SJCRH30 (cell line): ENCODE data around the gene WDCP. TPM values are rescaled to one million over a fixed set of nuclear protein-coding genes. Genes with fewer than 3 reads are reported as not detected.

ENCODE experiments used
- DNase-seq, 2 experiments: peaks; one replicate each; pipeline ENCODE4 v3.0.0-alpha.2; 2015 to 2020
- H3K27ac ChIP-seq: fragments of 250-450 bp; sonication (Bioruptor Pico); 2 replicates; pipeline ENCODE4 v1.5.1; 2020; ENCODE audit warnings: mild to moderate bottlenecking, moderate library complexity
- H3K27me3 ChIP-seq: fragments of 250-450 bp; sonication (Bioruptor Pico); 2 replicates; pipeline ENCODE4 v1.5.1; 2020; ENCODE audit warnings: mild to moderate bottlenecking, moderate library complexity
- H3K36me3 ChIP-seq: fragments of 250-450 bp; sonication (Bioruptor Pico); 2 replicates; pipeline ENCODE4 v1.5.1; 2020; ENCODE audit warnings: mild to moderate bottlenecking, moderate library complexity
- H3K4me1 ChIP-seq: fragments of 250-450 bp; sonication (Bioruptor Pico); 2 replicates; pipeline ENCODE4 v1.5.1; 2020; ENCODE audit warnings: mild to moderate bottlenecking, moderate library complexity
- H3K4me3 ChIP-seq: fragments of 250-450 bp; sonication (Bioruptor Pico); 2 replicates; pipeline ENCODE4 v1.5.1; 2020; ENCODE audit warnings: mild to moderate bottlenecking, moderate library complexity
- H3K9me3 ChIP-seq: fragments of 250-450 bp; sonication (Bioruptor Pico); replicated peaks from 2 replicates; pipeline ENCODE4 v1.5.1; 2020; ENCODE audit warnings: mild to moderate bottlenecking, moderate library complexity
- total RNA-seq: library from RNA; depleted of rRNA; stranded (reverse); fragments of >200 nt; shearing (Covaris generic); gene quantifications from 2 replicates; pipeline ENCODE4 v1.2.3, GENCODE V29; 2014

The WDCP gene
- total RNA-seq, 1 experiment from 2014 or later = 45.5 TPM

DNA sequence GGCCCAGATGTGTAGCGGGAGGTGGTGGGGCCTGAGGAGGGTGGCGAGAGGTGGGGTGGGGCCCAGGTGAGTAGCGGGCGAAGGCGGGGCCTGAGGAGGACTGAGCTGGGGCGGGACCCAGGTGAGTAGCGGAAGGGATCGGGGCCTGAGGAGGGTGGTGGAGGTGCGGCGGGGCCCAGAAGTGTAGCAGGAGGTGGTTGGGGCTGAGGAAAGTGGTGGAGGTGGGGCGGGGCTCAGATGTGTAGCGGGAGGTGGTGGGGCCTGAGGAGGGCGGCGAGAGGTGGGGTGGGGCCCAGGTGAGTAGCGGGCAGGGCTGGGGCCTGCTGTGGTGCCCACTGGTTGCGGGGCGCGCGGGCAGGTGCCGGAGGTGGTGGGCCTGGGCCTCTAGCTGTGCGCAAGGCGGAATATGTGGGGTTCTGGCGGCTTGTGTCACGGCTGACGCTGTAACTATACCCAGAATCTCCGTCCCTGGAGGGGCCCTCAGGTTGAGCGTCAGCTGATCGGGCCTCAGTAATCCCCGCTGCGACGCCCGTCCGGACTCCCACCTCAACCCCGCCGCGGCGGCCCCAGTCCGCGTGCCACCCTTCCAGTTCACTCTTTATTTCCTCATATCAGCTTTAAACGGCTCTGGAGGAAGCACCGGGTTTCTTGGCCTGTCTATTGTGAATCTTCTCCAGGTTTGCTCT lies 29.8 kb upstream of the WDCP start:
- H3K4me1 ChIP-seq = peaks cover 24% of the 10 kb centered on the region
- no peak overlapping the region for H3K27ac ChIP-seq
- H3K9me3 ChIP-seq = no peaks in the 10 kb centered on the region
- no peaks in the 10 kb centered on the region for H3K27me3 ChIP-seq
- H3K36me3 ChIP-seq = peaks cover 35% of the 10 kb centered on the region
- H3K4me3 ChIP-seq = no peak overlapping the region
- DNase-seq = no peak

GRCh38 chr2:24075915-24076848 lies 29.0 kb upstream of the WDCP start, which contains the start of gene SF3B6:
Gene SF3B6, minus strand, starts transcription at chr2:24076326. Its CDS starts 97 bp downstream, at chr2:24076229.
- peak within 1 kb of the TSS; percentile 56 for H3K27ac ChIP-seq
- H3K4me3 ChIP-seq = peak within 1 kb of the TSS; percentile 71
- H3K27me3 ChIP-seq = no peaks in the 10 kb centered on the region
- peaks cover 39% of the 10 kb centered on the region for H3K36me3 ChIP-seq
- H3K9me3 ChIP-seq = no peaks in the 10 kb centered on the region
- peak; percentile 99 for DNase-seq
- H3K4me1 ChIP-seq = peaks cover 16% of the 10 kb centered on the region

DNA sequence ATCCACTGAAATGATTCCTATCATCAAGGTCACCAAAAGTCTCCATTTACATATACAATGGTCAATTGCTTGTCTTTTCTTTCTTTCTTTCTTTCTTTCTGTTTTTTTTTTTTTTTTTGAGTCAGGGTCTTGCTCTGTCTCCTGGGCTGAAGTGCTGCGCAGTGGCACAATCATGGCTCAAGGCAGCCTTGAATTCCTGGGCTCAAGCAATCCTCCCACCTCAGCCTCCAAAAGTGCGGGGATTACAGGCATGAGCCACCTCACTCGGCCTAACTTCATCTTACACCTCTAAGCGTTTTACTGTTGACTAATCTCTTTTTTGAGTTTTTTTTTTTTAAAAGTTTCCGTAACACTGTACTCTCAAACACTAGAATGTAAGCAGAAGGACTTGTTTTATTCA lies 28.1 kb upstream of the WDCP start:
- Histone ChIP-seq H3K9me3 (no peaks in the 10 kb centered on the region), H3K4me1 (peaks cover 11% of the 10 kb centered on the region), H3K27ac (peak overlapping the region; percentile 56; the same call in 1 of the 2 replicates), H3K4me3 (peak overlapping the region; percentile 71), H3K36me3 (peaks cover 47% of the 10 kb centered on the region), H3K27me3 (no peaks in the 10 kb centered on the region)
- no peak for DNase-seq

- peaks cover 50% of the 10 kb centered on the region for H3K36me3 ChIP-seq
These were observed 26.6 kb upstream of the WDCP start for GRCh38 chr2:24073816-24074215.

DNA sequence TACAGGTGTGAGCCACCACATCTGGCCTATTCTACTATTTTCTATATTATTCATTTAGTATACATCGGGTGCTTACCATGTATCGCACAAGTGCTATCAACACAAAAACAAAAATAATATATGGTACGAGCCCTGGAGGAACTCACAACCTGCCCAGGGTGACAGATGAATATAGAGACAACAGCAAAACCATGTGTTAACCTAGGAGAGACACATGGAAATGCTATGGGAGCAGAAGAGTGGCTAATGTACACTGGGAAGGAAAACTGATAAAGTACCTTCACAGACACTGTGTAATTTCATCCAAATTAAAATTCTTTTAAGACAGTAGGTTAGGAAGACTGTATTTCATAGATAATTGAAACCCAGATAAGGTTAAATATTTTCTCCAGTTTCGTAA lies 25.1 kb upstream of the WDCP start:
- H3K27ac ChIP-seq = no peak overlapping the region
- DNase-seq = no peak
- no peaks in the 10 kb centered on the region for H3K27me3 ChIP-seq
- H3K4me3 ChIP-seq = no peak overlapping the region
- H3K4me1 ChIP-seq = no peaks in the 10 kb centered on the region; the same call in 1 of the 2 replicates
- H3K36me3 ChIP-seq = peaks cover 63% of the 10 kb centered on the region
- H3K9me3 ChIP-seq = no peaks in the 10 kb centered on the region

More at GRCh38 chr2:24073816-24074215, 26.6 kb upstream of the WDCP start:
- DNase-seq = no peak
- Histone ChIP-seq H3K4me1 (no peaks in the 10 kb centered on the region; the same call in 1 of the 2 replicates), H3K27me3 (no peaks in the 10 kb centered on the region), H3K4me3 (no peak overlapping the region), H3K27ac (no peak overlapping the region), H3K9me3 (no peaks in the 10 kb centered on the region)

DNA sequence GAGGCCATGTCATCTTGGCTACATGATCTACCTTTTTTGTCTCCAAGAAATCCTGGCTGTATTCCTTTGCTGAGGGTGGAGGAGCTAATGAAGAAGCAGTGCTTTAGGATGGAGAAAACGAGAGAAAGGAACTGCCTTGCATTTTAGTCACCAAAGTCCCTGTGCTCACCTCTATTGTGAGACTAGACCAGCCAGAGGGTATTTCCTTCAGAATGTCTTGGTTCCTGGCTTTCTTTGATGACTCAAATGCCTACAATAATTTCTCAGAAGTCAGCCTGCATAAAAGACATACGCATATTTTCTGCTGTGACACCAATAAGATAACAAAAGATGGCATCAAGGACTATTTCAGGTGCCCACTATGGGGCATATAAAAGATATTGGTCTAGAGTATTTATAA lies 18.1 kb upstream of the WDCP start:
- no peaks in the 10 kb centered on the region for H3K27me3 ChIP-seq
- no peak overlapping the region for H3K4me3 ChIP-seq
- no peak overlapping the region for H3K27ac ChIP-seq
- H3K4me1 ChIP-seq = no peaks in the 10 kb centered on the region
- DNase-seq = no peak
- H3K36me3 ChIP-seq = peaks cover 50% of the 10 kb centered on the region
- H3K9me3 ChIP-seq = no peaks in the 10 kb centered on the region

DNA sequence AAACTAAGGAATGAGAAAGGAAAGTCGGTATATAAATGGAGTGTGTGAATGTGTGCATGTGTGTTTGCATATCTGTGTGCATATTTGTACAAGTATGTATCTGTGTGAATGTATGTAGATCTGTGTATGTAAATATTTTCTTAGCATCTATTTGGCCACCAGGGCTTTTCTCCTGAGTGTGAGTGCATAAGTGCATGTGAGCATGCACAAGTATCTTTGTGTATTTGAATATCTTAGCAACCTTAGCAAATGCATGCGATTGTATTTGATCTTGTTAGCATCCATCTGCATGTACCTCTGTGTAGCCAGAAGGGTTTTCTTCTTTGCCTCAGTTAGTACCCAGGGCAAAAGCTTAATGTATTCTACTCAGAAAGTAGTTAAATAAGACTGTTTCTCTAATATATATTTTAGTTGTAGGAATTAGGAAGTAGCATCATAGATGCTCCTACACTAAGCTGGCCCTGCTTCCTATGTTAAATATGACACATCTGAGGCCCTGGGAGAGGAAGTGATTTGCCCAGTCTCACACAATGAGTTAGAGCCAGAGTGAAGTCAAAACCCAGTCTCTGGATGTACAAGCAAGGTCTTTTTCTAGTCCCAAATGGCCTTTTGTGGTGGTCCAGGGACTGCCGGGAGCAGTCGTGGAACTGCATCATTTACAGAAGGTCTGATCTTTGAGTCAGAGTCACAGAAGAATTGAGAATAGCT lies 11.5 kb upstream of the WDCP start:
- DNase-seq = no peak
- Histone ChIP-seq H3K4me3 (no peak overlapping the region), H3K27me3 (no peaks in the 10 kb centered on the region), H3K9me3 (no peaks in the 10 kb centered on the region), H3K36me3 (no peaks in the 10 kb centered on the region; the same call in 1 of the 2 replicates), H3K27ac (no peak overlapping the region), H3K4me1 (no peaks in the 10 kb centered on the region)

DNA sequence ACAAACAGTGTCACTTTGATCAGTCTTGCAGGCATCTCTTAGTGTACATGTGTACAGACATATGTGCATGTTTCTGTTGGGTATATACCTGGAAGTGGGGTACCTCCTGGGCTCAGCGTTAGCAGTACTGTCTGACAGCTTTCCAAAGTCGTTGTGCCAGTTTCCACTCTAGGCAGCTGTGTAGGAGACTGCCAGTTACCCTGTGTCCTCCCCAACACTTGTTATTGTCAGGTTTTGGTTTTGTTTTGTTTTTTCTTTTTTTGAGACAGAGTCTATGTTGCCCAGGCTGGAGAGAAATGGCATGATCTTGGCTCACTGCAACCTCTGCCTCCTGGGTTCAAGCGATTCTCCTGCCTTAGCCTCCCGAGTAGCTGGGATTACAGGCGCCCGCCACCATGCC lies 8.6 kb upstream of the WDCP start:
- Histone ChIP-seq H3K4me3 (no peak overlapping the region), H3K27me3 (no peaks in the 10 kb centered on the region), H3K9me3 (no peaks in the 10 kb centered on the region), H3K36me3 (no peaks in the 10 kb centered on the region), H3K4me1 (no peaks in the 10 kb centered on the region), H3K27ac (no peak overlapping the region)
- DNase-seq = no peak

- H3K9me3 ChIP-seq = no peaks in the 10 kb centered on the region
- no peaks in the 10 kb centered on the region for H3K4me1 ChIP-seq
- no peaks in the 10 kb centered on the region for H3K27me3 ChIP-seq
- no peak for DNase-seq
- no peak overlapping the region for H3K27ac ChIP-seq
- no peak overlapping the region for H3K4me3 ChIP-seq
- H3K36me3 ChIP-seq = no peaks in the 10 kb centered on the region
These were observed 7.3 kb upstream of the WDCP start for GRCh38 chr2:24054366-24055010.

- DNase-seq = no peak
- Histone ChIP-seq H3K4me1 (no peaks in the 10 kb centered on the region), H3K9me3 (no peaks in the 10 kb centered on the region), H3K4me3 (no peak overlapping the region), H3K27ac (no peak overlapping the region), H3K36me3 (no peaks in the 10 kb centered on the region), H3K27me3 (no peaks in the 10 kb centered on the region)
These were observed 5.8 kb upstream of the WDCP start for GRCh38 chr2:24052951-24053350.

DNA sequence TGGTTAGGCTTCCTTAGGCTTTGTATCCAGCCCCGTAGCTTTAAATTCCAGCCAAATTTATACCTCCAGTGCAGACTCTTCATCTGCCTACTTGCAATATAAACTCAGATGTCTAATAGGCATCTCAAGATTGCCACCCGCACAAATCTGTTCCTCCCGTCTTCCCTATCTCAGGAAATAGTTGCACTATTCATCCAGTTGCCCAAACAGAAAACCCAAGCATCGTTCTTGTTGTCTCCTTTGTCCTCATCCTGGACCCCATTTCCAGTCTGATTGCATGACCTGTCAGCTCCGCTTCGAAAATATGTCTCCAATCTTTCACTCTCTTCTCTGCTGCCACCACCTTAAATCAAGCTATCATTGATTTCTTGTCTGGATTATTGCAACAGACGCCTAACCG lies 4.6 kb upstream of the WDCP start:
- H3K36me3 ChIP-seq = no peaks in the 10 kb centered on the region
- no peaks in the 10 kb centered on the region for H3K9me3 ChIP-seq
- H3K27ac ChIP-seq = no peak overlapping the region
- no peaks in the 10 kb centered on the region for H3K27me3 ChIP-seq
- H3K4me1 ChIP-seq = no peaks in the 10 kb centered on the region
- no peak for DNase-seq
- no peak overlapping the region for H3K4me3 ChIP-seq

- H3K4me1 ChIP-seq = no peaks in the 10 kb centered on the region
- H3K9me3 ChIP-seq = no peaks in the 10 kb centered on the region
- peak overlapping the region; percentile 74 for H3K4me3 ChIP-seq
- H3K27ac ChIP-seq = no peak overlapping the region; the same call in 1 of the 2 replicates
- H3K36me3 ChIP-seq = no peaks in the 10 kb centered on the region
- no peaks in the 10 kb centered on the region for H3K27me3 ChIP-seq
- DNase-seq = peak; percentile 79 to 82
These were observed 3.1 kb upstream of the WDCP start for GRCh38 chr2:24050041-24050979.

DNA sequence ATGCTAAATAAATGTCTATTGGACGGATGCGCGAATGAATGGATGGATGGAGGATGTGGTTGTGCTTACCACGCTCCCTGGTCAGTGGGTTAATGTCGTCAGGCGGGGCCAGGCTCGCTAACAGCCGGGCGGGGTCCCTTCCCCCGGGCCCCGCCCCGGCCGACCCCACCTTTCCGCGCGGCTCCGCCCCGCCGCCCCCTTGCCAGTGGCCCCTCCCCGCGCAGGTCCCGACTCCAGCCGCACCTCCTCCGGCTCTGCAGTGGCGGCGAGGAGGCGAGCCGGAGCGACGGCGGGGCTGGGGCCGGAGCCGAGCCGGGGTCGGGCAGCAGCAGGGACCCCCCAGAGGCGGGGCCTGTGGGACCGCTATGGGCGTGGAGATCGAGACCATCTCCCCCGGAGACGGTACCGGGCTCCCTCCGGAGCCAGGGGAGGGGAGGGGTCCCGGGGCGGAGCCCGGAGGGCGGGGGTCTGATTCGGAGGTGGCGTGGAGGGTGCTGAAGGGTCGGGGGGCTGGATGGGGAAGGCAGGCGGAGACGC lies 2.4 kb upstream of the WDCP start, which contains the start of gene FKBP1B:
TSS of gene FKBP1B (plus strand) at position 257 of the 537 bp plus-strand sequence. CDS start at position 366, 109 bp downstream.
- H3K36me3 ChIP-seq = no peaks in the 10 kb centered on the region

More for the DNA sequence above, 2.4 kb upstream of the WDCP start, which contains the start of gene FKBP1B:
- Histone ChIP-seq H3K27me3 (no peaks in the 10 kb centered on the region), H3K9me3 (no peaks in the 10 kb centered on the region), H3K4me1 (no peaks in the 10 kb centered on the region), H3K4me3 (peak within 1 kb of the TSS; percentile 74), H3K27ac (peak within 1 kb of the TSS; percentile 38; the same call in 1 of the 2 replicates)
- DNase-seq = peak; percentile 91 to 95
